Measurements from ENCODE around the gene SH3BGRL. TPM values are rescaled to one million over a fixed set of nuclear protein-coding genes. Genes with fewer than 3 reads are reported as not detected.

Gene SH3BGRL
- 65.8 and 77.7 TPM in 2 replicates for total RNA-seq

DNA sequence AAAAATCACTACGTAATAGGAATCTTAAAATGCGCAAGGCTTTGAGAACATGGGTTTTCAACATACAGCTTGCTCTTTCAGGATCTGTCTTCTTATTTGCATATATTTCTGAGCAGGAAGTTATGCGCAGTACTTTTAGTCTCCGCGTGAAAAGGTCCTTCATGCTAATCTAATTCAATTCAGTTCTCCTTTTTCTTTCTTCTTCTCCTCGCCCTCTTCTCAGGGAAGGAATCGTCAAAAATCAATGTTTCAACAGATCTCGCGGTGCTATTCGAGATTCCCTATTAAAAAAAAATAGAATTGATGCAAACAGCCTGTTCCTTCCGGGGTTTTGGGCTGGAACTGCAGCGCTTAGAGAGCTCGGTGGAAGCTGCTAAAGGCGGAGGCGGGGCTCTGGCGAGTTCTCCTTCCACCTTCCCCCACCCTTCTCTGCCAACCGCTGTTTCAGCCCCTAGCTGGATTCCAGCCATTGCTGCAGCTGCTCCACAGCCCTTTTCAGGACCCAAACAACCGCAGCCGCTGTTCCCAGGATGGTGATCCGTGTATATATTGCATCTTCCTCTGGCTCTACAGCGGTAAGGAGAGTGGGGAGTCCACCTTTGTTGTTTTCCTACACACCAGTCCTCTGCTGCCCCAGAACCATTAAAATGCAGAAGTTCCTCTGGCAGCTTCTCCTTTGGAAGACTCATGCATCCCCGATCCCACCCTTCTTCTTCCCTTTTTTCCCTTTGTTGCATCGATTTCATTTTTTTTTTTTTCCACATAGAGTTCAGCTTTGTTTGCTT, at the start of gene SH3BGRL, which contains the start of gene HMGN5:
Gene SH3BGRL (plus strand): TSS at position 432 of the 785 bp plus-strand sequence. CDS start 99 bp downstream, at position 531.
Gene HMGN5 (minus strand): TSS at position 243 of the 785 bp plus-strand sequence. CDS start 80,364 bp downstream, outside the sequence.

Other genes starting within 250 kb of the SH3BGRL start
- 0.10 TPM in 1 of 2 replicates, not detected in the other for gene HMGN5, start 189 bp upstream of the SH3BGRL start, total RNA-seq